ENCODE measurements around the gene NCKAP5.
"Not testable (repeated sequence)": the region's sequence is repeated elsewhere in the genome, so short reads cannot be mapped to it uniquely, and the experiment has no call there.

Gene NCKAP5

DNA sequence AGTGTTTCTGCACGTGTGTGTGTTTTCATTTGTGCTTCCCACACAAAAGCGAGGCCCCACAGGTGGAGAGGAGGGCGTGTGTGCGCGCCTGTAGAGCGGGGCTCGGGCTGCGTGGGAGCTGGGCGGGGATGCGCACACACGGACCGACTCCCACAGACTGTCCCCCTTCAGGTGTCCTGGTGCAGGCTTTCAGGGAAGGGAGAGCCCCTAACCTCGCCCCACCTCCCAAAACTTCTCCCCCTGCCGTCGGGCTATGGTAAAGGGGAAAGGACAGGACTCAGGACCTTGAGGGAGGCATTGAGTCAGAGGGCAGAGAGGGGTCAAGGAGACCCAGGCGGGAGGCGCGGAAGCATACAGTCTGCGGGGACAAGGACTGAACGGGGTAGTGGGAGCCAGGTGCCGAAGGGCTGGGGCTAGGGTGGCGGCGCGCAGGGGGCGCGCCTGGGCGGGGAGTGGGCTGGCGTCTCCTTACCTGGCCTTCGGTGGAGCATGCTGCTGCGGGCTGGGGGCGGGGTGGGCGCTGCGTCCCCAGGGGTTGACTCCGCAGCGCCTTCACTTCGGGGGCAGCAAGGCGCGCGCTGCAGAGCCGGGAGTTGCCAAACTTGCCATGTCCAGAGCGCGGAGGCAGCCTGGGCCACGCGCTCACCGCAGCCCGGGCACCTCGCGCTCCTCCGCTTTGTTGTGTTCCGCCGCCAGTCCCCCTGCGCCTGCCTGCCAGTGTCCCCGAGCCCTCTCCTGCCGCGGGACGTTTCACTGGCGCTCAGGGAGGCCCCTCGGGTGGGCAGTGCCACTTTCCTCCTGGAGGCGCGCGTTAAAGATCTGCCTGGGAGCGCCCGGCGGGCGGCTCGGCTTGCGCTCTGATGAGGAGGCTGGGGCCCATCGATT is 302.0 kb downstream of the NCKAP5 start:
- DNase-seq (ENCODE audit: low spot score): no peak

GRCh38 chr2:133265432-133265949 is 302.8 kb downstream of the NCKAP5 start:
- DNase-seq (ENCODE audit: low spot score): no peak

DNA sequence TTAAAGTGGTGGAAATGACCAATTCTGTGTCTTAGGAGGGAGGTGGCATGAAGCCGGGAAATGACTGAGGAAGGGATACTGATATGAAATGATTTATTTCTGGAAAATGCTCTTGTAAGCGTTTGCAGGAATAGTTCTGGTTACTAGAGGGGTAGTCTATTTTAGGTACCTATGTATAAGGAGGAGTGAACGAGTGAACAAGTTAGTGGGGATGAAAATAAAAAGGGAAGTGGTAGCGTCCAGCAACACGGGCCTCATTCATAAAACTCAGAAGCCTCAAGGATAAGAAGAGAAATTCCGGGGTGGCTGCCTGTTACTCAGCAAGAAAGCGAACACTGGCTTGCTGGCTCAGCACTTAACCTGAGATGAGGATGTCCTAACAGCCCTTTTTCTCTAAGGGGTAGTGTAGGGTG is 303.3 kb downstream of the NCKAP5 start:
- DNase-seq (ENCODE audit: low spot score): no peak

- DNase-seq (ENCODE audit: low spot score): no peak
Observed at GRCh38 chr2:133262893-133263292, 305.4 kb downstream of the NCKAP5 start.

DNA sequence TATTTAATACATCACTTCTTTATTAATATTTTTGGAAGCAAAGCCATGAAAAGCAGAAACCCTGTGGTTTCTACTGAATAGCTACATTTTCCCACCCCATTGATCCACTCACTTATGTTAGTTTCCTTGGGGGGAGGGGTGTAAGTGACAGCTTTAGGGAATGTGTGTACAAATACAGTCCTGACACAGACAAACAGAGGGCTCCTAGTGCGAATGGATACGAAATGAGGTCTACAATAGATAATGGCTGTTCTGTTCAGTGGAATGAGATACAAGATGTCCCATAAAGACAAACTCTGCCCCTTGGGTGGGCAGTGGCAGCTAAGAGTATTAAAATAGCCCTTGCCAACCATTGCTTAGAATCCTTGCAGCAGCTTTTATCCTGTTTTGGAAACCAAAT is 312.9 kb downstream of the NCKAP5 start:
- no peak for DNase-seq (ENCODE audit: low spot score)

DNA sequence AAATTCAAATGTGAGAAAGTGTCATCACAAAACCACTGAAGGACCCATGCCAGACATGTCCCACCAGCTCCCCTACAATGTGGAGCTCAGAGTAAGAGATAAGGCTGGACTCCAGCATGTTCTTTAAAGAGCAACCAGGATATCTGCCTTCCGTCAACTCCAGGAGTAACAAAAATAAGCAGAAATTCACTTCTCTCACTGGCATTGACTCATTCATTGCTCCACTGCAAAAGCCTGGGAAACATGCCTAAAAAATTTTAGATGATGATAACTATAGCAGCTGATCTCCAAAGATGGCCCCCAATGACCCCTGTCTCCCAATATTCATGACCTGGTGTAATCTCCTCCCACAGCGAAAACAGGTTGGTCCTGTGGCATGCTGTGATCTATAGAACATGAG is 314.5 kb downstream of the NCKAP5 start:
- no peak for DNase-seq (ENCODE audit: low spot score)

DNA sequence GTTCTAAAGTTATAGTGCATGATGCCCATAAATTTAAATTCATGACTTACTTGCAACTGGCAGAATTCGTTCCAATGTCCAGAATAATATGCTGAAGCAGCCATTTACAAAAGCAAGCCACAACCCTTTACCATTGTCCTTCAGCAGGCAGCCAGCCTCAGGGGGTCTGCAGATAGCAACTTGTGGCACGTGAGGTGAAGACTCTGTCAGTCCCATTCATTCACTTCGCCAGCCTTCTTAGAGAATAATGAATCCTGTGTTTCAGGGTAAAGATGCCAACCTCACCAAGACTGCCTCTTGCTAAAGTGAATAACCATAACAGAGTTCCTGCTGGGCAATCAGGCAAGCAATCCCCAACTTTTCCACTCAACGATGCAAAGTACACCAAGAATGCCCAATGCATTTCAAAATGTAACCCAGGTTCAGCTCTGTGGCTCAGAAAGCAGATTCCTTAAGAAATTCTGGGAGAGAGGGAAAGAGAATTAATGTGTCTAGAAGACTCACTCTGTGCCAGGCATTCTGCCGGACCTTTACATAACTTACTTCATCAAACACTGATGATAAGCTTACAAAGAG is 315.4 kb downstream of the NCKAP5 start:
- DNase-seq (ENCODE audit: low spot score): no peak

GRCh38 chr2:133249362-133249761 is 318.9 kb downstream of the NCKAP5 start:
- DNase-seq (ENCODE audit: low spot score): no peak

DNA sequence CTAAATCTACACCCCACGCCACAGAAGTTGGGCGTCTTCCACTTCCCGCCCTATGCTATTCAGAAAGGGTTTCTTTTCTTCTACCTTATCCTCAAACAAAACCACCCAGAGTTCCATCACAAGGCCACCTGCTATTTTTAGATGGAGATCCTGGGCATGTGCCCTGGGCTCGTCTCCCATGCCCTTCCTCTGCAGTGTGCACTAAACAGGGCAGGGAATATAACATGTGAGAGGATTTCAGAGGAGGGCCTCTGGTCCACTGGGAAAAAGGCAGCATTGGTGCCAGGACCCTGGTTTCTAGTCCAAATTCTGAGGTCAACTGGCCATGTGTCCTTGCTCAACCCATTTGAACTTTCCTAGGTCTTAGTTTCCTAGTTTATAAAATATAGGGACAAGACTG is 320.0 kb downstream of the NCKAP5 start:
- no peak for DNase-seq (ENCODE audit: low spot score)

- no peak for DNase-seq (ENCODE audit: low spot score)
Observed at GRCh38 chr2:133247631-133248030, 320.6 kb downstream of the NCKAP5 start.

DNA sequence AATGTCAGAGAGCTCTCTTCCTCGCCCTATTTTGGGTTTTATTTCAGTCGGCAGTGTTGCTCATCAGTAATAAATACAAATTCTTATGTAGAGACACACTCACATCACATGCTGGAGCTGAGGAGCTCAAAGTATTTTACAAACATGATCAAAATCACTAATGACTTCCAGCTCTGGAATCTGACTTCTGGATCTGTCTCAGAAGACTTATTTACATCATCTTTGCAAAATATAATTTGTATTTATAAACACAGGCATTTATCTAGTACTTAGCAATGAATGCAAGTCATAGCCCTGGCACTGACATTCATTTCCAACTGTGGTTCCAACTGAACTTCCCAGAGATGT is 327.1 kb downstream of the NCKAP5 start:
- DNase-seq (ENCODE audit: low spot score): peak; percentile 65

GRCh38 chr2:133240491-133241223 is 327.6 kb downstream of the NCKAP5 start:
- no peak for DNase-seq (ENCODE audit: low spot score)

DNA sequence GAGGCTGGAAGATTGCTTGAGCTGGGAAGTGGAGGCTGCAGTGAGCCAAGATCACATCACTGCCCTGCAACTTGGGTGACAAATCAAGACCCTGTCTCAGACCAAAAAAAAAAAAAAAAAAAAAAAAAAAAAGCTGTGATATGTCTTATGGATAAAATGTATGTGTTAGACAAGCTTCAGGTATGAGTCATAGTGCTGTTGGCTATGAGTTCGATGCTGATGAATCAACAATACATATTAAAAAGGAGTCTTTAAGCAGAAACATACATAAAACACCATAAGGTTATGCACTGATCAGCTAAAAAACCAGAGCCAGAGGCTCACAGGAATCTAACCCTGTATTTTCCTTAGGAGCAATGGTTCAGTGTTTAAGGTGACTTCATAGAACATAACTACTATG is 332.3 kb downstream of the NCKAP5 start:
- no peak for DNase-seq (ENCODE audit: low spot score)

DNA sequence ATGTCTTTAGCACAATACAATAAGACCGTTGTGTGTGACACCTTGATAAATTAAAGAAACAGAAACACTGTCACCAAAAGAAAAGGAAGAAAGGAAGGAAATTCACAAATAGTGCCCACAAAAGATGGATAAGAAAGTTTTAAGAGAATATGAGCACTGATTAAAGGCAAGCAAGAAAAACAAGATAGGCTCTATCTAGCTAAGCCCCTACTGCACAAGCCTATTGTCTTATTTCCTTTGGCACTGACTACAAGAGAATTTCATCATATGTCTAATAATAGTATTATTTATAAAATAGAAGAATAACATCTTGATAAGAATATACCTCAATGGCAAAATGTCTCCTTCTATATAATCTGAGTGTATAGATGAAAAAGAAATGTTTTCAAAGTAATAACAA is 335.7 kb downstream of the NCKAP5 start:
- DNase-seq (ENCODE audit: low spot score): no peak

DNA sequence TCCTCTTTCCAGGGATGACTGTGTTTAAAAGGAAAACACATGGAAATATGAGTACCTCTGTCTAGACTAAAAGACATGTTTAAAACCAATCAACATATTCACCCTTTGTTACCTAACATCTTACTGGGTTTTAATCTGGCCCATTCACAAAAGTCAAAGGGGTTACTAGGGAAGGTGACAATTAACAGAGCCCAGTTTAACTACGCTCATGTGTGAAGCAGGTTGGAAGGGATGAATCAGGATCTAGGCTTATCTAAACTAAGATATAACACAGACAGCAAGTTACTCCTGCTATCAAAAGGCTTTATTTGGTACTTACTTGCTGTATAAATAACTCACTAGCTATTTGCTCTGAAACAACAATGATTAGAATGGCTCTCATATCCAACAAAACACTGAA is 337.0 kb downstream of the NCKAP5 start:
- DNase-seq (ENCODE audit: low spot score): no peak

- DNase-seq (ENCODE audit: low spot score): no peak
Observed at GRCh38 chr2:133229974-133230373, 338.3 kb downstream of the NCKAP5 start.

DNA sequence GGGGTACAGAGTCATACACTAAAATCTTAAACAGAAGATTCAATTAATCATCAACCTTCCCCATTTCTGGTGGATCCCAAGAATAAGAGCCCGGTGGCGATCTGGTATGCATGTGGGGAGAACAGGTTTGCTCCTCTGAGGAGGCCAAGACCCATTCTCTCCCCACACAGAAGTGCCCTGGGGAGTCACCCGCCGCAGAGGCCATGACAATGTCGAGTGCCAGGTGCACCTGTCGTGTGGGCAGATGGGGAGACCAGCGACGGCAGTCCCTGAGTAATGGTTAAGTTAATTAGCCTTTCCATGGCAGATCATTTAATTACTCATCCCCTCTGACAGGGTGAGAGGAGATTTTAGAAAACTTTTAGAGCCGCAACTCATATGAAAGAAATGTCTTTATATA is 345.0 kb downstream of the NCKAP5 start:
- no peak for DNase-seq (ENCODE audit: low spot score)

GRCh38 chr2:133221398-133221797 is 346.9 kb downstream of the NCKAP5 start:
- no peak for DNase-seq (ENCODE audit: low spot score)

- DNase-seq (ENCODE audit: low spot score): no peak
Observed at GRCh38 chr2:133218204-133218603, 350.1 kb downstream of the NCKAP5 start.

GRCh38 chr2:133215477-133215876 is 352.8 kb downstream of the NCKAP5 start:
- DNase-seq (ENCODE audit: low spot score): no peak

DNA sequence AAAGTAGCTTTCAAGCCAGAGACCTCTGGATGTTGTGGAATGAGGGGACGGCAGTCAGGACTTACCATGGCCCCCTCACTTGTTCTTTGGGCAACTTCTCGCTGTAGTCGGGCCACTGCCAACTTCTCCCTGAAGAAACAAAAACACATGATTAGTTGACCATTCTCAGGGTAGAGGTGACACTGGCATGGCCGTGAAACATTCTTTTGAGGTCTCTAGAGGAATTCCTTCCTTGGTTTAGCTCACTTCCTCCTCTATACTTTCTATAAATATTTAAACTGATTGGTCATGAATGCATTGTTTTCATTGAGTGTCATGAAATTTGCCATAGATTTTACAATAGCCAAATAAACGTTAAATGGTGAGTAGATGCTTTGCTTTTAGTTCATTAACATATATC is 354.6 kb downstream of the NCKAP5 start:
- DNase-seq (ENCODE audit: low spot score): no peak

GRCh38 chr2:133209325-133209724 is 358.9 kb downstream of the NCKAP5 start:
- DNase-seq (ENCODE audit: low spot score): no peak

- not testable (repeated sequence) for DNase-seq (ENCODE audit: low spot score)
Observed at GRCh38 chr2:133206666-133207065, 361.6 kb downstream of the NCKAP5 start.
